Activated CD4-positive, alpha-beta T cell treated with anti-CD3 and anti-CD28 coated beads for 1 hour (primary cell): Measurements from ENCODE around the gene SCML1.

Experiments used
- DNase-seq: peaks from one replicate; pipeline ENCODE4 v3.0.0-alpha.2; 2020

Gene SCML1, protein sequence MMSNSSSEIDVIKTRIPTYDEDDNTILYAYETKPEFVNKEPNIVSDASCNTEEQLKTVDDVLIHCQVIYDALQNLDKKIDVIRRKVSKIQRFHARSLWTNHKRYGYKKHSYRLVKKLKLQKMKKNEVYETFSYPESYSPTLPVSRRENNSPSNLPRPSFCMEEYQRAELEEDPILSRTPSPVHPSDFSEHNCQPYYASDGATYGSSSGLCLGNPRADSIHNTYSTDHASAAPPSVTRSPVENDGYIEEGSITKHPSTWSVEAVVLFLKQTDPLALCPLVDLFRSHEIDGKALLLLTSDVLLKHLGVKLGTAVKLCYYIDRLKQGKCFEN

DNA sequence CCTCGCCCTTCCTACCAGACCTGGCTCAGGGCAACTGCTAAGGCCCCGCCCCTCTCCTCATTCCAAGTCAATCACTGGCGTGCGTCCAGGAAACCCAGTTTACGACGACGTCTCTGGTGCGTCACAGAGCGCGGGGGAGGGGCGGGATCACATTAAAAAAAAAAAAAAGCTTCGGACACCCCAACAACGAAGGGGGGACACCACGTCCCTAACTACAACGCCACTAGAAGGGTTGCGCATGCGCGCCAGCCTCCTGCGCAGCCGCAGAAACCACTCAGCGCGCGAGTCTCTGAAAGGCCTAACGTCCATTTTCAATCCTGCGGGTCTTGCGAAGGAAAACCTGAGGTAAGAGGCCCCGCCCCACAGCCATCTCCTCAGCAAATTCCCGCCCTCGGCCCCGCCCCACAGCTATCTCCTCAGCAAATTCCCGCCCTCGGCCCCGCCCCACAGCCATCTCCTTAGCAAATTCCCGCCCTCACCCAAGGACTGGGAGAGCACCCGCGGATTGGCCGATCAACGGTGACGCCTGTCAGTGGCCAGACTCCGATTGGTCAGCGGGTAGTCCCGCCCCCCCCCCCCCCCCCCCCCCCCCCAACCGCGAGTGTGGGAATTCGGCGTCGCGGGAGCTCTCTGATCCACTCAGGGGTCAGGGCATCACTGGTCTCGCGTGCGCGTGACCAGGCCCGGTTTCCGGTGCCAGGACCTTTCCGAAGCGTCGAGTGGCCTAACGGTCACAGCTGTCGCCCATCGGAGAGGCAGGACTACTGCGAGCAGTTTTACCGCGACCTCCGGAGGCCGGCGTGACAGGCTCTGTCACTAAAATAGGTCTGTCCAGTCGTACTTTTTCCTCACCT is at the start of gene SCML1:
SCML1 (plus strand) TSS at position 638 of the 854 bp plus-strand sequence. CDS start 6,694 bp downstream, outside the sequence.
- DNase-seq = peak; percentile 81

DNA sequence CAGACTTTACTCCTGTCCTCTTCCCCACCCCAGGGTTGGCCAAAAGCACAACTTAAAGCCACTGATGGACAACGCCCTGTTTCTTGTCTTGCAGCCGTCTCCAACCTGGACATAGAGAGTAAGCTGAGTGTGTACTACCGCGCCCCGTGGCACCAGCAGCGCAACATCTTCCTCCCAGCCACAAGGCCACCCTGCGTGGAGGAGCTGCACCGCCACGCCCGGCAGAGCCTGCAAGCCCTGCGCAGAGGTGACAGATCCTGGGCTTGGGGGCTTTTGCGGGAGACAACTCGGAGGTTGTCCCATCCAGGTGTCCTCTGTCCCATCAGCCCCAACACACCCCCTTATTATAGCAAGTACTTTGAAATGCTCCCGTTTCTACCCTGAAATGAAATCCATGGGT is 49.6 kb upstream of the SCML1 start:
- DNase-seq = no peak

DNA sequence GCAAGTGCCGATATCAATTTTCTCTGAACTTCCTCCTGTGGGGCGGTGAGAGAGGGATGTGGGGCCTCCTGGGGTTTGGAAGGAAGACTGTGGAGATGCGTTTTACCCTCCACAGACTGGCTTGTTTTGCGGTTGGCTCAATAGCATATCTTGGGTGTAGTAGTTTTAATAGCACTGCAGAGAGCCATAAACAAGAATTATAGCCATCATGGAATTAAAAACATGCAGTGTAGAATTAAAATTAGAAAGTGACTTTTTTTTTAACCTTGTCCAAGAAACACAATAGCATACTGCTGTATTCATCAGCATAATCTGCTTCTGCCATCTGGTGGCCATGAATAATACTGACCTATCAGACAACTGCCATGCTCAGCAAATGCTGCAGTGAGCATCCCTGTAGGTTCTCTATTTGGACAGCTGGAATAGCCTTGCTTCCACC is 47.3 kb upstream of the SCML1 start:
- no peak for DNase-seq

DNA sequence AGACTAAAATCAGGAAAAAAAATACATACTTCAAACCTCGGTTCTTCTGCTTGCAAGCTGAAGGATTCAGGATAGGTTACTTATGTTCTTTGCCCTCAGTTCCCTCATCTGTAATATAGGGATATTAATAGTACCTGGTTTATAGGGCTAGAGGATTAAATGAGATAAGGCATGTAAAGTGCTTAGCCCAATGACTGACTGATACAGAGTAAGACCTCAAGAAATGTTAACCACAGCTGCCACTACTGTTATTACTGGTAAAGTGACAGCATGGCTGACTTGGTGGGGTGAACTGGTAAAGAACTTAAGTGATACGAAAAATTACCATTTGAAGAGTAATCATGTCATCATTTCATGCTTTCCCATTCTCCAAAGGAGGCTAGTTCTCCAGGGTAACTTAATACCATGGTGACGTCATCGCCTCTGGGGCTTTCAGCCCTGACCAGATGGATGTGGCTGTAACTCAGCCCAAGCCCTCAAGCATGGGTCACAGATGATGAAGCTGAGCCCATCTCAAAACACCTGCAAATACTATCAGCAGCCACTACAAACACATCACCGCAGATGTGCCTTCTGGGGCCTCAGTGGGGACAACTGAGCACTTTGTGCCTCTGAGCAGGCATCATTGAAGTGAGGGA is 44.5 kb upstream of the SCML1 start:
- DNase-seq = no peak

DNA sequence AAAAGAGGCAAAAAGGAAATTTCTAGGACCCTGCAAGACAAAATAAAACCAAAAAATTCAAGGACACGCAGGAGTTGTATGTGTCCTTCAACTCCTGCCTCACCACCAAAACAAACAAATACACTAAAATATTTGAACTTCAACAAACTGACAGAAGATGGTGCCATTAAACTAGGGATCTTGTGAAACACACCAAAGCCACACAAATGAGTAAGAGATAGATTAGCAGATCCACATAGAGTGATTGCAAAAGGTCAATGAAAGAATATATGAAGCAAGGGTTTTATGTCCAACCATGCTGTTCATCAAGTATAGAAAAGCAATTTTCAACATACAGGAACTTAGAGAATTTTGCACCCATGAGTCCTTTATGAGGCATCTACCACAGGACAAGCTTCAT is 40.1 kb upstream of the SCML1 start:
- DNase-seq = no peak

DNA sequence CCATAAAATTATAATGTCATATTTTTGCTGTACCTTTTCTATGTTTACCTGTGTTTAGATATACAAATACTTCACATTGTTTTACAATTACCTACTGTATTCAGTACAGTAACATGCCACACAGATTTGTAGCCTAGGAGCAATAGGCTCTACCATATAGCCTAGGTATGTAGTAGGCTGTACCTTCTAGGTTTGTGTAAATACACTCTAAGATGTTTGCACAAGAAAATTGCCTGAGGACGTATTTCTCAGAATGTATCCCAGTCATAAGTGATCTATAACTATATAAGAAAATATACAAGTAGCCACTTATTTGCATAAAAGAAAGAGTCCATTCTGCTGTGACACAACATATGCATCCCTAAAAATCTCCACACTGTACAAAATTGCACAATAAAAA is 36.3 kb upstream of the SCML1 start:
- no peak for DNase-seq

DNA sequence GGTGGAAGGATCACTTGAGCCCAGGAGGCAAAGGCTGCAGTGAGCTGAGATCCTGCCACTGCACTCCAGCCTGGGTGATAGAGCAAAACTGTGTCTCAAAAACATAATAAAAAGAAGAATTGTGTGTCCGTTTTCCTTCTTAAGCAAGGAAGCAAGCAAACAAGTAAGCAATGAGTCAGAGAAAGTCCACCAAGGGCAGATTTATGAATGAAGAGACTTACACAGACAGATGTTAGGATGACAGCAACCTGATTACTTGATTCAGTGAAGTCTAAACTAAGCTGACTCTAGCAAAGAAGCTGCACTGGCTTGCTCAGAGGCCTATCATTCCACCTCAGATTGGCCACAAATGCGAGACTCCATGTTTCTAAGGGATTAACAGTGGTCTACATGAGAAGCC is 34.1 kb upstream of the SCML1 start:
- no peak for DNase-seq

DNA sequence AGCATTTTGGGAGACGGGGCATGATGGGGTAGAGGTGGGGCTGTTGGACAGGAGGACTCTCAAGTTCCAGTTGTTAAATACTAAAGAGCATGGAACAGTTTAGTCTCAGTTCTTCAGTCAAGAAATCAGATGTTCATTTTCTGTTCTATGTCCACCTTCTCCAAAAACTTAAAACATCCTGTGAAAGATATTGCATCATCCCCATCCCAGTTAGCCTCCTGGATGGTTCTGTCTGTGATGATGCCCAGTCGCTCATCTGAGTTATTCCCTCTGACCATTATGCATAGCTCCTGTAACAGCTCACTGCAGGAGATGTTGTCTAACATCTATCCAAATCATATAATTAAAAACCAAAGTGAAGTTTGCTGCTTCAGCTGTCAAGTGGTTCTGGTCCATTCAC is 32.1 kb upstream of the SCML1 start:
- no peak for DNase-seq

DNA sequence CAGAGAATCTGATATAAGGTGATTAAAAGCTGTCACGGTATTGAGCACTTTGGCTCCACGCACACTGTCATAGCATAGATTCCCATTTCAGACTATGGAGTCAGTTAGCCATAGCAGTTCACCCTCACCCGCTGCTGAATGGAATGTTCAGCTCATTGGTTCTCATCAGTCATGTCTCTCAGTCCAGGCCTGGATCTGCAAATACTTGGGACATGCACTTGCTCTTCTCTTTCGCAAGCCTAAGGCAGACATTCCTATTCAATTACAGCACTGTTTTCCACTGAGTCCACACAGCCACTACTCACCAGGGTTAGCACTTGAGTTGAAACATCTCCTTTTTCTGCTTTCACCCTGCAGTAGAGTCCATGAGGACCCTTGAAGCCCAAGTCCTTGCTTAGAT is 30.6 kb upstream of the SCML1 start:
- no peak for DNase-seq

DNA sequence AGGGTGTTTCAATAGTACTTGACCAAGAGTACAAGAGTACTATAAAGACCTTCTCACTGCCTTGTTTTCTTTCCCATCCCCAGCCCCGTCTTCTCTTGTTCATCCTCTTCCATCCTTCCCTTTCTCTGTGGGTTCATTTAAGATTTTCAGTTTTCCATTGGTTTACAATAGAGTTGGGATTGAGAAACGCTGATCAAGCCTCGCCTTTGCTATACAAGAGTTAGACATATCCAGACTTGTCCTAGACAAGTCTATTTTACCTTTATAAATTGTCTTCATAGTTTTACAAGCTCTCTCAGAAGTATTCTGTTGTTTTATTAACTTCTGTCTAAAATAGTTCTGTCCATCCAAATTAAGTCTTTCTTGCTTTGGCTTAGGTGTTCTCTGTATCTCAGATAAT is 29.6 kb upstream of the SCML1 start:
- no peak for DNase-seq

DNA sequence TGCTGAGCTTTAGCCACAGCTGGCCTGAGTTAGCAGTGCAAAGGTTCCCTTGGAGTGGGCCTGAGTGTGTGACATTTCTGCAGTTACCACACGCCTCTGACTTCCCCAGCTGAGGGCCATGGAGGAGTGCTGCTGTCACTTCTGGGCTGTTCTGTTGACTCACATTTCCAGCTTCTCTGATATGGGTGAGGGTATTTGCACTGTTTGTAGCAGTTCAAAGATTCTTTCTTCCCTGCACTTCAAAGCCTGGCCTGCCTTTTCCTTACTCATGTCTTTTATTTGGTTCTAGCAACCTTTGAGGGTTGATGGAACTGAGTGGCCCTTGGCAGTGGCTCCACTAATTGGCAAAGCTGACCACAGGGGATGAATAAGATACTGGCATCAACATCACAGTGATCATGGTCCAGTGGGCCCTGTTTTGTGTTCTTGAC is 26.4 kb upstream of the SCML1 start:
- DNase-seq = no peak

DNA sequence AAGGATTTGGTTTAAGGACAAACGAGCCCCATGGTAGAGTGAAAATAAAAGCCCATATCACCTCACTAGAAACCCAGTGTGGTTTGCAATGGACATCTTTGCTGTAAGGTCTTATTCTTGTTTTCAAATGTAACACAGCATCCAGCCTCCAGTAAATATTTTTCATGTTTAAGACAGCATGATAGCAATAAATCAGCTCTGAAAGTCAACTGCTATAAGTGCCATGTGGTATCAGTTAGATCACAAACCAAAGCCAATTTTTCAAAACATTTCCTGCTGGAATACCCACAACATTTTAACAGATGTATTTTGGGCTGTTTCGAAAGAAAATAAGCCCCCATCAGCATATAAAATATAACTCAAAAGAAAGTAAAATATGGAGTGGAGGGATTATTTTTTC is 24.0 kb upstream of the SCML1 start:
- DNase-seq = no peak

DNA sequence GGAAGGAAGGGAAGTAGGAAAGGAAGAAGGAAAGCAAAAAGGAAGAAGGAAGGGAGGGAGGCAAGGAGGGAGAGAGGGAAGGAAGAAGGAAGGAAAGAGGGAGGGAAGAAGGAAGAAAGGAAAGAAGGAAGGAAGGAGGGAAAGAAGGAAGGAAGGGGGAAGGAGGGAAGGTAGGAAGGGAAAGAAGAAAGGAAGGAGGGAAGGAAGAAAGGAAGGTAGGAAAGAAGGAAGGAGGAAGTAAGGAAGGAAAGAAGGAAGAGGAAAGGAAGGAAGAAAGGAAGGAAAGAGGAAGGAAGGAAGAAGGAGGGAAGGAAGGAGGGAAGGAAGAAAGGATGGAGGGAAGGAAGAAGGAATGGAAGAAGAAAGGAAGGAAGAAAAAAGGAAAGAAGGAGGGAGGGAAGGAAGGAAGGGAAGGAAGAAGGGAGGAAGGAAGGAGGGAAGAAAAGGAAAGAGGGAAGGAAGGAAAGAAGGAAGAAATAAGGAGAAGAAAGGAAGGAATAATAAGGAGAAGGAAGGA is 18.6 kb upstream of the SCML1 start:
- no peak for DNase-seq

DNA sequence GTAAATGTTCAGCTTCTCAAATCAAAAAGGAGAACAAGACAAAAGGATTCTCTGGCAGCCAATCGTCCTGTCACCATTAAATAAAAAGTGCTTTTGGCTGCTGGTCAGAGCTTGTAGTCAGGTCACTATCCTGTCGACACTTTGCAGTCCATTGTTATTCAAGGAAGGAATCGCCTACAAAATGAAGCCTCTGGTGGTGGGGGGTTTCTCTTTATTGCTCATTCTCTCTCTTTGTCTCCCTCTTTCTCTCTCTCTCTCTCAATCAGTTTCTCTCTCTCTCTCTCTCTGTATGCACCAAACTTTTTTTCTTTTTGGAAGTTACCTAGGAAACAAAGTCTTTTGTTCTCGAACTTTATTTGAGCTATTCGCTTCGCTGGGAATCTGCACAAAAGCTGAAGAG is 17.6 kb upstream of the SCML1 start:
- no peak for DNase-seq

DNA sequence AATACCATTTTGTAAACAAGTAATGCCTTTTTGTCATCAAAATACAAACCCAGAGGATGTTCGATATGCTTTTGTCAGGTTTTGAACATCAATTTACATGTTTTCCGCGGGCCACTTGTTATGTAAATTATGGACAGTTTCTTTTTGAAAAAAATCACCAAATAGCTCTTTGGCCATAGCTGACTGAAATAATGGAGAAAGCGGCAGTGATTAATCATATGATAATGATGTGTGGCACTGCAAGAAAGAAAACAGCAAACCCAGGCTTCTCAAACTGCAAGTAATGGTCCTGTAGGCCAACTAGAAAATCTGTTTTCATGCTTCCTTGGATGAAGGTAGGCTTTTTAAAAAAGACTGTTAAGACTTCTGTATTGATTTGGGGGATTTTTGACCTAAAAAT is 15.6 kb upstream of the SCML1 start:
- no peak for DNase-seq

DNA sequence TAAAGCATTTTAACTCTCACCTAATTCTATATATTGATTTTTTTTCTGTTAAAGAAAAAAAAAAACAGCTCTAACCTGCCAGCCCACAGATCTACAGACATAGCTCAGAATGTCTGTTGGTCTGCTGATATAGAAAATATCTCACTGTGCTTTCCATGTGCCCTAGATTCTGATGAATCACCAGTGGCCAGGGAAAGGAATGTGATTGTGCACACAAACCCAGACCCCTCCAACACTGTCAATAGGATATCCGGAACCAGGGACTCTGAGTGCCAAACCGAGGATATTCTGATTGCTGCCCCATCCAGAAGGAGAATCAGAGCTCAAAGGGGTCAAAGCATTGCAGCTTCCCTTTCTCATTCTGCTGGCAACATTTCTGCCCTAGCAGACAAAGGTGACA is 12.1 kb upstream of the SCML1 start:
- DNase-seq = no peak

DNA sequence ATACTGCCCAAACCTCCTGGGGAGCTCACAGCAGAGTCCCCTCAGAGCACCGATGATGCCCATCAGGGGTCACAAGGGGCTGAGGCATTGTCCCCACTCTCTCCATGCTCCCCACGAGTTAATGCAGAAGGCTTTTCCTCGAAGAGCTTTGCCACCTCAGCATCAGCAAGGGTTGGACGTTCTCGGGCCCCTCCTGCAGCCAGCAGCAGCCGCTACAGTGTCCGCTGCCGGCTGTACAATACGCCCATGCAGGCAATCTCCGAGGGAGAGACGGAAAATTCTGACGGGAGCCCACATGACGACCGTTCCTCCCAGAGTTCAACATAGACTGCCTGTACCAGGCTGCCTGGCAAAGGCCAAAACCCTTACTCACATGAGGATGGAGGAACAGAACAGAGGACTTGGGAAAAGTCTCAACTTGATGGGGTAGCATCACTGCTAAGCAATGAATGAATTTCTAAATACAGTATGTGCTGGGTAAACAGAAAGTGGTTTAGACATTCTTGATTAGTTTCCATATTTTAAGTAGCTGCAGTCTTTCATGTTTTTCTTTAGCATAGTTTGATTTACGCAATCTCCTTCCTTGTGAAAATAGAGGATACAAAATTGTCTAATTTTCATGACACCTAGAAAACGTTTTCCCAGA is 5.0 kb upstream of the SCML1 start:
- DNase-seq = no peak

DNA sequence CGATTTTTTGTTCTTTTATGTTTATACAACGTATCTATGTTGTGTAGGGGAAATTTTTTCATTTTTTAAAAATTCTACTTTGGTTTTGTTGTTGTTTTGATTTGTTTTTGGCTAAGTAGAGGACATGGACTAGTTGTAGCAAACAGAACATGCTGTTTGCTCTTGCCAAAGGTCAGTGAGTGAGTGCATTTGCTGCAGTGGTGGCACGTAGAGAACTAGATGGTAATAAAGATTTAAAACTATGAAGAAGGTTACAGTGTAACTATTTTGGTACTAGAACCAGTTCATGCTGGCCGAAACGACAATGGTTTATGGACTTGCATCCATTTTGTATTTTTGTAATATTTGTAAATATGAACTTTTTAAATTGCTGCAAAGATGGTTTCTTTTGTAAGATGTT is 1.9 kb upstream of the SCML1 start:
- DNase-seq = no peak

DNA sequence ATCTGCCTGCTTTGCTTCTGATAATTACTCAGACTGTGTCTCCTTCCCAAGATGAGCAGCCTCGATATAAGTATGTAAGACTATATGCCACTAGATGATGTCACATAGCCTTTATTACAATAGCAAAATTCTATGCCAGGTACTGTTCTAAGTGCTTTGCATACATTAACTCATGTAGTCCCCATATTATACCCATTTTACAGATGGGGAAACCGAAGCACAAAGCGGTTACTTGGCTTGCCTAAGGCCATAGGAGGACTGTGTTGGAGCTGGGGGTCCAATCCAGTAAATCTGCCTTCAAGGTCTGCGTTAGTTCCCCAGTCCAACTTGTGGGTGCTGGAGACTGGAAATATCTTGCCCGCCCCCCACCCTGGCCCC is 826 bp upstream of the SCML1 start:
- no peak for DNase-seq

DNA sequence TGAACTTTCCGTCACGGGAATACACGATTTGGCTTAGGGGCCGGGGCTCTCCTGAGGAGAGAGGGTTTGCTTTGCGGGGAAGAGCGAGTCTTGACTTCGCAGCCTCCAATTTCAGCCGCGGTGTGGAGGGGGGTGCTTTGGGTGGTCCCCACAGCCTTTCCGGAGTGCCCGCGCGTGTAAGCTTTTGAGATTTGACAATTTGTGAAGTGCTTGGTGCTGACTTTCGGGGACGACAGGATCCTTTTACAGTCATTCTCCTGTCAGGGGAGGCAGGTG is 355 bp downstream of the SCML1 start:
- peak; percentile 9 for DNase-seq

DNA sequence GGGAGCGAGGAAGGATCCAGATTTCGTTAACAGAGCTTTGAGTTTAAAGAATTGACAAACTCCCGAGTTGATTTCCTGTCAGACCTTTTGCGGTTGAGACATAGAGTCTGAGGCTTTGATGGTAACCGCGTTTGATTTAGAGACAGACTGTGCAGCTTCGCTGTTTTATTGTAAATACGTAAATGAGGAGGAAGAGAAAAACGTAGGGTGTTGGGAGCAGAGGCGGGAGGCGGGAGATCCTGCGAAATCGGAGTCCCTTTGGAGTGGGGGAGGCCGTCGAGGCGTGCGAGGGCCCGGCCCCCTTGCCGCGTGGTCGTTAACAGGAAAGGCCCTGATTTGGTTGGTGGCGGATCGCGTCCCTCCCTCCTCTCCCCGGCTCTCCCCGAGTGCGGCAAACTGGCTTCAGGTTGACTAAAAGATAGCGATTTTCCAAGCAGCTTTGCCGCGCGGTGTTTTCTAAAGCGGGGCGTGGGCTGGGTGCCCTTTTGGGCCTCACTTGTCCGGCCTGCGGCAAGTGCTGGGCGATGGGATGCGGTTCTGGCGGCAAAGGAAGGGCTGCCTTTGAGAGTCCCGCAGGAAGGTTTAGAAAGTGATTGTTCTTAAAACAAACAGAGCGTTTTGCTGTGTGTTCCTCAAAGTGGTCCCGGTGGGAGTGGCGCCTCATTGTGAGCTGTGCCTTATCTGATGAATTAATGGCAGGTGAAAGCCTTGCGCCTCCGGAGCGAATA is 857 bp downstream of the SCML1 start:
- DNase-seq = peak; percentile 14

DNA sequence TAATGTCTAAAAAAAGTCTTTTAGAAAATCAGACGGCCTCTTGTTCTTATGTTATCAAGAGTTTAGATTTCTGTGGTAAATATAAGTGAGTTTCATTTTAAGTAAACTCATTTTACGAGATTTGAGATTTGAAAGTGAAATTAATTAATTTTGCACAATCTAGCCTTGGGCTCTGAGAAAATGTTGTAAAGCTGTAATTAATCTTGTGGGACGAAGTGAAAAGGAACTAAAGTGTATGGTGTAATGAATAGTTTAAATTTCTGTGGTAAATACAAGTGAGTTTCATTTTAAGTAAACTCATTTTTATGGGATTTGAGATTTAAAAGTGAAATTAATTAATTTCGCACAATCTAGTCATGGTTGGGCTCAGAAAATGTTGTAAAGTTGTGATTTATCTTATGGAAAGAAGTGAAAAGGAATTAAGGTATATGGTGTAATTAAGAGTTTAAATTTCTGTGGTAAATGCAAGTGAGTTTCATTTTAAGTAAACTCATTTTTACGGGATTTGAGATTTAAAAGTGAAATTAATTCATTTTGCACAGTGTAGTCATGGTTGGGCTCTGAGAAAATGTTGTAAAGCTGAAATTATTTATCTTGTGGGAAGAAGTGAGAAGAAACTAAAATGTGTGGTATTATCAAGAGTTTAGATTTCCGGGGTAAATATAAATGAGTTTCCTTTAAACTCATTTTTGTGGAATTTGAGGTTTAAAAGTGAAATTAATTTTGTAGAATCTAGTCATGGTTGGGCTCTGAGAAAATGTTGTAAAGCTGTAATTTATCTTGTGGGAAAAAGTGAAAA is 1.6 kb downstream of the SCML1 start:
- no peak for DNase-seq
